Gastroesophageal sphincter (tissue), 4 donors: Measurements from ENCODE around the gene C3. TPM values are rescaled to one million over a fixed set of nuclear protein-coding genes. Genes with fewer than 3 reads are reported as not detected.

Experiments used
- ATAC-seq: fragments of 150-250 bp; one replicate; pipeline ENCODE4 v1.9.1; 2016; ENCODE audit warnings: mild to moderate bottlenecking, moderate library complexity
- H3K27ac ChIP-seq, 4 donors: fragments of 200-600 bp; sonication (generic) in 3 of 4; 1 replicate in 3 of 4; 2 replicates in 1 of 4; pipeline ENCODE4 v1.5.1; 2016 to 2019
- H3K27me3 ChIP-seq: fragments of 200-600 bp; sonication (generic); one replicate; pipeline ENCODE4 v1.5.1; 2019
- H3K36me3 ChIP-seq, 2 donors: fragments of 200-600 bp; sonication (generic); one replicate each; pipeline ENCODE4 v1.5.1; 2019; ENCODE audit warnings: control low read depth in 1 of 2
- H3K4me1 ChIP-seq, 3 donors: fragments of 200-600 bp; sonication (generic); 1 replicate in 2 of 3; 2 replicates in 1 of 3; pipeline ENCODE4 v1.5.1; 2016 to 2019; ENCODE audit warnings: control low read depth in 2 of 3
- H3K4me3 ChIP-seq, 2 donors: fragments of 200-600 bp; sonication (generic); one replicate each; pipeline ENCODE4 v1.5.1; 2019; ENCODE audit warnings: mild to moderate bottlenecking in 1 of 2, moderate library complexity in 1 of 2
- H3K9me3 ChIP-seq, 3 donors: fragments of 200-600 bp; sonication (generic); one replicate each; pipeline ENCODE4 v1.5.1; 2017 to 2019; ENCODE audit warnings: control low read depth in 2 of 3
- EP300 ChIP-seq: sonication (generic); formaldehyde crosslinking; IDR thresholded peaks from one replicate; pipeline ENCODE4 v1.6.1; 2017; ENCODE audit warnings: antibody characterized with exemption, mild to moderate bottlenecking
- POLR2A ChIP-seq, 2 donors: fragments of 450-650 bp; IDR thresholded peaks; one replicate each; pipeline ENCODE4 v1.6.1; 2017; ENCODE audit warnings: antibody characterized with exemption in 2 of 2, mild to moderate bottlenecking in 2 of 2, moderate library complexity in 1 of 2
- POLR2AphosphoS5 ChIP-seq: sonication (generic); formaldehyde crosslinking; IDR thresholded peaks from one replicate; pipeline ENCODE4 v1.6.1; 2017; ENCODE audit warnings: antibody characterized with exemption
- WGBS, 2 donors: methylation state at CpG; one replicate each; pipeline ENCODE4 v1.1.5; 2018; ENCODE audit warnings: low coverage in 1 of 2; 5-methylcytosine and 5-hydroxymethylcytosine counted together
- total RNA-seq, 4 donors: library from RNA; depleted of rRNA; stranded (reverse); fragments of >200 nt; gene quantifications; one replicate each; pipeline ENCODE4 v1.1.0, GENCODE V29; 2016
- TF ChIP-seq, protein P1 (sequence below), 4 experiments: fragments of 200-600 bp in 2 of 4; fragments of 450-650 bp in 2 of 4; sonication (generic) in 1 of 4; IDR thresholded peaks; one replicate each; pipeline ENCODE4 v1.5.1; 2017 to 2019; ENCODE audit warnings: antibody characterized with exemption in 4 of 4, mild to moderate bottlenecking in 2 of 4, moderate library complexity in 2 of 4

Gene C3
- total RNA-seq, 4 donors from 2014 or later = 246 to 757 (median 594) TPM

- TF ChIP-seq POLR2A (IDR thresholded peaks at IDR 0.05) = no peak
- TF ChIP-seq EP300 = no peak
- TF ChIP-seq, protein P1, sequence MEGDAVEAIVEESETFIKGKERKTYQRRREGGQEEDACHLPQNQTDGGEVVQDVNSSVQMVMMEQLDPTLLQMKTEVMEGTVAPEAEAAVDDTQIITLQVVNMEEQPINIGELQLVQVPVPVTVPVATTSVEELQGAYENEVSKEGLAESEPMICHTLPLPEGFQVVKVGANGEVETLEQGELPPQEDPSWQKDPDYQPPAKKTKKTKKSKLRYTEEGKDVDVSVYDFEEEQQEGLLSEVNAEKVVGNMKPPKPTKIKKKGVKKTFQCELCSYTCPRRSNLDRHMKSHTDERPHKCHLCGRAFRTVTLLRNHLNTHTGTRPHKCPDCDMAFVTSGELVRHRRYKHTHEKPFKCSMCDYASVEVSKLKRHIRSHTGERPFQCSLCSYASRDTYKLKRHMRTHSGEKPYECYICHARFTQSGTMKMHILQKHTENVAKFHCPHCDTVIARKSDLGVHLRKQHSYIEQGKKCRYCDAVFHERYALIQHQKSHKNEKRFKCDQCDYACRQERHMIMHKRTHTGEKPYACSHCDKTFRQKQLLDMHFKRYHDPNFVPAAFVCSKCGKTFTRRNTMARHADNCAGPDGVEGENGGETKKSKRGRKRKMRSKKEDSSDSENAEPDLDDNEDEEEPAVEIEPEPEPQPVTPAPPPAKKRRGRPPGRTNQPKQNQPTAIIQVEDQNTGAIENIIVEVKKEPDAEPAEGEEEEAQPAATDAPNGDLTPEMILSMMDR (IDR thresholded peaks at IDR 0.05) = no peak
- TF ChIP-seq POLR2AphosphoS5 = no peak
- Histone ChIP-seq H3K27me3 (peaks cover 84% of the 10 kb centered on the region), H3K36me3 (no peaks in the 10 kb centered on the region), H3K4me3 (no peak overlapping the region), H3K27ac (no peak overlapping the region), H3K4me1 (no peaks in the 10 kb centered on the region), H3K9me3 (peaks cover 0 to 13% (median 0%) of the 10 kb centered on the region in 3 donors)
- ATAC-seq = no peak
- WGBS, 2 donors = 45 to 57% methylated on average over 4 to 8 of the region's 15 CpGs
These were observed 65.8 kb downstream of the C3 start for GRCh38 chr19:6654347-6655310.

DNA sequence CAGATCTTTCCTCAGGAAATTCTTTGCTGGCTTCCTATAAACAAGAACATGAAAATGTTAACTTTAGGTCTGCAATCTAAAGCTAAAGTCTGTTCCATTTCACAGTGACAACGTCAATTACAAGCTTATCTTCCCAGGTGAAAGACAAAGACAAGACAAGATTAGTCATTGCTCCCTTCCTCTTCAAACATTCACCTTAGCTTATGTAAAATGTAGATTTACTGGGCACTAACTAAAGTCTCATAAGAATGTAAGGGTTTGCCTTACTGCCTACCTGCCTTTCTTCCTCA lies 67.7 kb downstream of the C3 start:
- WGBS, 2 donors = 39 to 70% methylated on average over 1 of the region's 1 CpG
- no peak for TF ChIP-seq EP300
- TF ChIP-seq POLR2AphosphoS5 = no peak
- TF ChIP-seq POLR2A (IDR thresholded peaks at IDR 0.05) = no peak
- TF ChIP-seq, protein P1 (IDR thresholded peaks at IDR 0.05) = no peak
- peaks cover 0 to 13% (median 0%) of the 10 kb centered on the region in 3 donors for H3K9me3 ChIP-seq
- H3K4me1 ChIP-seq = no peaks in the 10 kb centered on the region
- H3K27ac ChIP-seq = no peak overlapping the region
- H3K27me3 ChIP-seq = peaks cover 75% of the 10 kb centered on the region
- H3K4me3 ChIP-seq = no peak overlapping the region
- no peaks in the 10 kb centered on the region for H3K36me3 ChIP-seq
- no peak for ATAC-seq

DNA sequence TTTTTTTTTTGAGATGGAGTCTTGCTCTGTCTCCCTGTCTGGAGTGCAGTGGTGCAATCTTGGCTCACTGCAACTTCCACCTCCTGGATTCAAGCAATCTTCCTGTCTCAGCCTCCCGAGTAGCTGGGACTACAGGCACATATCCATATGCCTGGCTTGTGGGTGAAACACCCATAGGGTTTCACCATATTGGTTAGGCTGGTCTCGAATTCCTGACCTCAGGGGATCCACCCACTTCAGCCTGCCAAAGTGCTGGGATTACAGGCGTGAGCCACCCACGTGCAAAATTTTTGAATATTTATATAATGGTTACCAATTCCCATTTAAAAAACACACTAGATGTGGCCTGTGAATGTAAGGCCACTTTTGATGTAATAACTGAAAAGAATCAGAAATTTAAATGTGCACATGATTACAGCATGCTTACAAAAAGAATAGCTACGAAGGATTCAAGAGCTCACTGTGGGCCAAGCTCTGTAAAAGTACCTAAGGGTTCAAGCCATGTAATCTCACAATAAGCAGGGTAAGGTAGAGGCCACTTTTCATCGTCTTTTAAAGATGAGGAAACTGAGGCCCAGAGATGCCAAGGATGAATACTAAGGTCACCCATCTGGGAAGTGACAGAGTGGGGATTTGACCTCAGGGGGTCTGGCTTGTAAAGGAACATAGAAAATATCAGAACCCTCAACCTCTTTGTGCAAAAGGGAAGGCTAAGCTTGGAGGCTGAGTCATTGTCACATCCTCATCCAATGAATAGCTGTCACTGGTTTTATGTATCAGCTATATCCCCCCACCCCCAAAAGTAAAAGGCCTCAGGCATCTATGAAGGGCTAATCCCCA lies 68.3 kb downstream of the C3 start:
- Histone ChIP-seq H3K4me1 (no peaks in the 10 kb centered on the region), H3K4me3 (no peak overlapping the region), H3K36me3 (no peaks in the 10 kb centered on the region), H3K9me3 (peaks cover 0 to 13% (median 0%) of the 10 kb centered on the region in 3 donors), H3K27me3 (peaks cover 73% of the 10 kb centered on the region), H3K27ac (no peak overlapping the region)
- TF ChIP-seq EP300 = no peak
- TF ChIP-seq POLR2AphosphoS5 = no peak
- no peak for TF ChIP-seq POLR2A (IDR thresholded peaks at IDR 0.05)
- TF ChIP-seq, protein P1 (IDR thresholded peaks at IDR 0.05) = no peak
- no peak for ATAC-seq
- 60 to 75% methylated on average over 4 to 5 of the region's 6 CpGs for WGBS, 2 donors

DNA sequence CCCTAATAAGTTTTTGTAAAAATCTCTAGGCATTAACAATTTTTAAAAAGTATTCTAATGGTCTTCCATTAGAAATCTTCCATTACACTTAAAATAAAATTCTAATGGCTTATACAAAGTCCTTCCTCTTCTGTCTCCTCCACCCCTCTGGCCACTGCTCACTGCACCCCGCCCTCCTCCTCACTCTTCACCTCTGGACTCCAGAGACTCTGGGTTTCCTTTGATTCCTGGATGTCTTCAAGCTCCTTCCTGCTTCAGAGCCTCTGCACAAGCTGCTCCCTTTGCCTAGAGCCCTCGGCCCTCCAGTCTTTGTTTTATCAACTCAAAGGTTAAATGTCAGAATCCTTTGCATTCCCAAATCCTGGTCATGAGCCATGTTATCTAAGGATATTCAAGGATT lies 71.3 kb downstream of the C3 start:
- peaks cover 66% of the 10 kb centered on the region for H3K27me3 ChIP-seq
- no peaks in the 10 kb centered on the region for H3K4me1 ChIP-seq
- no peak for ATAC-seq
- WGBS, 2 donors = 16 to 25% methylated on average over 2 of the region's 2 CpGs
- TF ChIP-seq POLR2A (IDR thresholded peaks at IDR 0.05) (no peak), POLR2AphosphoS5 (no peak), EP300 (no peak)
- TF ChIP-seq, protein P1 (IDR thresholded peaks at IDR 0.05) = no peak
- H3K9me3 ChIP-seq = peaks cover 0 to 17% (median 0%) of the 10 kb centered on the region in 3 donors
- no peak overlapping the region for H3K27ac ChIP-seq
- no peaks in the 10 kb centered on the region for H3K36me3 ChIP-seq
- no peak overlapping the region for H3K4me3 ChIP-seq
